ENCODE measurements around the gene C8A. TPM values are rescaled to one million over a fixed set of nuclear protein-coding genes. Genes with fewer than 3 reads are reported as not detected.

Gene C8A
- total RNA-seq, 1 experiment from 2014 or later: not detected

DNA sequence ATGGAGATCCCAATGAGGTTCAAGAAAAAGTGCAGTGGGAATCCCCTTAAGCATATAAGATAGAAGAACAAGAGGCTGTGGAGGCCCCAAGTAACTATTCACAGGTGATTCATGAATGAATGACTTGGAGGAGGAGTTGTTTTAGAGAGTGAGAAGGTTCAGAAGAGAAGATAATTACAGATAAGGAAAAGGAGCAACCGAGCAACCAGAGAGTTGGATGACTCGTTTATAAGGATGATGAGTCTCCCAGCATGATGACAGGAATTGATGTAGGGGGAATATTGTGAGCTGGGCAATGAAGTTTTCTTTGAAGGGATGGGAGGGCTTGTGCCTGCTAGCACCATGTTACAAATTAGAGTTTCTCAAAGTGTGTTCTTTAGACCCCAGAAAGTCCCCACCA is 9.8 kb downstream of the C8A start:
- no peak overlapping the region for H2BK15ac ChIP-seq (ENCODE audit: low read depth, low read length)
- H2BK5ac ChIP-seq (ENCODE audit: insufficient read length, low read length): no peak overlapping the region
- H3K27ac Mint-ChIP-seq: no peak overlapping the region
- H3K4me1 ChIP-seq (ENCODE audit: insufficient read depth, low read length): no peaks in the 10 kb centered on the region
- no peak overlapping the region for H2AK5ac ChIP-seq (ENCODE audit: insufficient read length, low read length)
- H4K20me1 ChIP-seq (ENCODE audit: control insufficient read depth, insufficient read depth, insufficient read length): no peaks in the 10 kb centered on the region
- H3K18ac ChIP-seq (ENCODE audit: insufficient read length, low read depth, low read length): no peak overlapping the region
- TF ChIP-seq, protein P1, sequence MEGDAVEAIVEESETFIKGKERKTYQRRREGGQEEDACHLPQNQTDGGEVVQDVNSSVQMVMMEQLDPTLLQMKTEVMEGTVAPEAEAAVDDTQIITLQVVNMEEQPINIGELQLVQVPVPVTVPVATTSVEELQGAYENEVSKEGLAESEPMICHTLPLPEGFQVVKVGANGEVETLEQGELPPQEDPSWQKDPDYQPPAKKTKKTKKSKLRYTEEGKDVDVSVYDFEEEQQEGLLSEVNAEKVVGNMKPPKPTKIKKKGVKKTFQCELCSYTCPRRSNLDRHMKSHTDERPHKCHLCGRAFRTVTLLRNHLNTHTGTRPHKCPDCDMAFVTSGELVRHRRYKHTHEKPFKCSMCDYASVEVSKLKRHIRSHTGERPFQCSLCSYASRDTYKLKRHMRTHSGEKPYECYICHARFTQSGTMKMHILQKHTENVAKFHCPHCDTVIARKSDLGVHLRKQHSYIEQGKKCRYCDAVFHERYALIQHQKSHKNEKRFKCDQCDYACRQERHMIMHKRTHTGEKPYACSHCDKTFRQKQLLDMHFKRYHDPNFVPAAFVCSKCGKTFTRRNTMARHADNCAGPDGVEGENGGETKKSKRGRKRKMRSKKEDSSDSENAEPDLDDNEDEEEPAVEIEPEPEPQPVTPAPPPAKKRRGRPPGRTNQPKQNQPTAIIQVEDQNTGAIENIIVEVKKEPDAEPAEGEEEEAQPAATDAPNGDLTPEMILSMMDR (conservative IDR thresholded peaks at IDR 0.05): no peak
- H3K4me1 Mint-ChIP-seq: no peaks in the 10 kb centered on the region
- H2AFZ ChIP-seq (ENCODE audit: low read length): no peak overlapping the region
- no peaks in the 10 kb centered on the region for H3K27me3 ChIP-seq (ENCODE audit: insufficient read depth, low read length)
- H3K9ac ChIP-seq (ENCODE audit: extremely low read depth, insufficient read length, low read length): no peak overlapping the region
- no peak overlapping the region for H3K27ac ChIP-seq (ENCODE audit: insufficient read length, low read depth, low read length)
- no peaks in the 10 kb centered on the region for H3K9me3 Mint-ChIP-seq
- no peak overlapping the region for H3K4me3 Mint-ChIP-seq
- H3K9me3 ChIP-seq (ENCODE audit: control insufficient read depth, low read depth, low read length): no peaks in the 10 kb centered on the region
- no peak for DNase-seq
- no peaks in the 10 kb centered on the region; the same call in 1 of the 2 replicates for H3K27me3 Mint-ChIP-seq (ENCODE audit: low read depth)
- no peak overlapping the region for H4K91ac ChIP-seq (ENCODE audit: insufficient read length, low read depth, low read length)
- H3K4ac ChIP-seq (ENCODE audit: low read depth, low read length): no peak overlapping the region
- no peaks in the 10 kb centered on the region for H3K23me2 ChIP-seq (ENCODE audit: insufficient read length, low read depth, low read length, poor library complexity, severe bottlenecking)
- H2BK12ac ChIP-seq (ENCODE audit: insufficient read length, low read depth, low read length): no peak overlapping the region
- H4K5ac ChIP-seq (ENCODE audit: insufficient read length, low read depth, low read length): no peak overlapping the region
- no peak overlapping the region for H2BK120ac ChIP-seq (ENCODE audit: low read depth, low read length, poor library complexity, severe bottlenecking)
- H3K36me3 Mint-ChIP-seq (ENCODE audit: insufficient read depth in 1 of 3, low read depth in 3 of 3): no peaks in the 10 kb centered on the region
- no peak overlapping the region for H3K23ac ChIP-seq (ENCODE audit: insufficient read length, low read depth, low read length)
- no peak overlapping the region for H3K4me2 ChIP-seq (ENCODE audit: insufficient read depth, insufficient read length, low read length)
- H3K56ac ChIP-seq (ENCODE audit: insufficient read length, low read depth, low read length): no peak overlapping the region
- WGBS (ENCODE audit: extremely low coverage, insufficient read length, low lambda C conversion rate): no CpG with 5 or more reads among the region's 2 CpGs
- no peak overlapping the region for H2BK20ac ChIP-seq (ENCODE audit: low read depth, low read length, poor library complexity, severe bottlenecking)
- H3K14ac ChIP-seq (ENCODE audit: insufficient read depth, low read length): no peak overlapping the region
- H3T11ph ChIP-seq (ENCODE audit: low read length): no peak overlapping the region
- no peaks in the 10 kb centered on the region for H3K79me2 ChIP-seq (ENCODE audit: insufficient read depth, low read length)
- H3K79me1 ChIP-seq (ENCODE audit: insufficient read depth, low read depth, low read length, poor library complexity, severe bottlenecking): no peaks in the 10 kb centered on the region
- H4K8ac ChIP-seq (replicated peaks; ENCODE audit: insufficient read length, low read depth, low read length): no peak overlapping the region

All from H9 (cell line).